Effector CD8-positive, alpha-beta T cell (primary cell): ENCODE results near the gene HOXA2.

Experiments used
- DNase-seq: peaks from one replicate; lab custom pipeline; 2025; lab: John Stamatoyannopoulos, UW

Gene HOXA2

GRCh38 chr7:27078616-27079233, 23.8 kb downstream of the HOXA2 start:
- DNase-seq: no peak

GRCh38 chr7:27073076-27073475, 29.4 kb downstream of the HOXA2 start:
- DNase-seq: no peak

GRCh38 chr7:27071622-27072390, 30.7 kb downstream of the HOXA2 start:
- DNase-seq: no peak

GRCh38 chr7:27068259-27068658, 34.2 kb downstream of the HOXA2 start:
- no peak for DNase-seq

- DNase-seq: no peak
Observed at GRCh38 chr7:27066148-27066547, 36.3 kb downstream of the HOXA2 start.

GRCh38 chr7:27065709-27066108, 36.8 kb downstream of the HOXA2 start:
- no peak for DNase-seq

- no peak for DNase-seq
Observed at GRCh38 chr7:27064661-27065060, 37.8 kb downstream of the HOXA2 start.

- no peak for DNase-seq
Observed at GRCh38 chr7:27064159-27064558, 38.3 kb downstream of the HOXA2 start.

- no peak for DNase-seq
Observed at GRCh38 chr7:27062946-27063345, 39.5 kb downstream of the HOXA2 start.

GRCh38 chr7:27053153-27053552, 49.3 kb downstream of the HOXA2 start:
- no peak for DNase-seq

- no peak for DNase-seq
Observed at GRCh38 chr7:27051451-27051850, 51.0 kb downstream of the HOXA2 start.
